Brain microvascular endothelial cell (primary cell): Measurements from ENCODE around the gene WDR20.
A peak's percentile ranks its signal among the peaks of the same experiment; 100 is the strongest.

Source experiments
- DNase-seq: peaks from one replicate; pipeline ENCODE4 v3.0.0-alpha.2; 2020
- H3K27ac ChIP-seq: fragments of 250-450 bp; sonication (Bioruptor Pico); 2 replicates; pipeline ENCODE4 v1.5.1; 2020; ENCODE audit warnings: mild to moderate bottlenecking, moderate library complexity
- H3K27me3 ChIP-seq: fragments of 250-450 bp; sonication (Bioruptor Pico); replicated peaks from 2 replicates; pipeline ENCODE4 v1.5.1; 2020; ENCODE audit warnings: mild to moderate bottlenecking
- H3K36me3 ChIP-seq: fragments of 250-450 bp; sonication (Bioruptor Pico); replicated peaks from 2 replicates; pipeline ENCODE4 v1.5.1; 2020; ENCODE audit warnings: mild to moderate bottlenecking
- H3K4me3 ChIP-seq: 2 replicates; pipeline ENCODE4 v1.5.1; 2011; ENCODE audit warnings: low read depth, mild to moderate bottlenecking, control low read depth, low read length, moderate library complexity
- CTCF ChIP-seq: IDR thresholded peaks from 2 replicates; pipeline ENCODE4 v1.5.1; 2011; ENCODE audit warnings: low read depth, mild to moderate bottlenecking, moderate library complexity, low read length, control low read depth, inconsistent platforms; ENCODE audit errors: missing control alignments
- in situ Hi-C: cut with HindIII; loops from 2 replicates; pipeline ENCODE4 v1.10.0; 2017; ENCODE audit warnings: low sequenced_read_pairs, low pct_ligation_motif_present

Gene WDR20

GRCh38 chr14:102213984-102214658 is 74.4 kb downstream of the WDR20 start:
- DNase-seq = no peak
- Histone ChIP-seq H3K27me3 (no peaks in the 10 kb centered on the region), H3K4me3 (no peak overlapping the region), H3K36me3 (peaks cover 7% of the 10 kb centered on the region), H3K27ac (no peak overlapping the region)
- in situ Hi-C loops = no loop called here
- peak; percentile 25 for TF ChIP-seq CTCF

GRCh38 chr14:102215071-102215470 is 75.4 kb downstream of the WDR20 start:
- Histone ChIP-seq H3K4me3 (no peak overlapping the region), H3K36me3 (no peaks in the 10 kb centered on the region), H3K27ac (no peak overlapping the region), H3K27me3 (no peaks in the 10 kb centered on the region)
- in situ Hi-C loops = no loop called here
- TF ChIP-seq CTCF = no peak
- no peak for DNase-seq

- H3K36me3 ChIP-seq = no peaks in the 10 kb centered on the region
- H3K27me3 ChIP-seq = no peaks in the 10 kb centered on the region
- no peak for TF ChIP-seq CTCF
- H3K27ac ChIP-seq = no peak overlapping the region
- H3K4me3 ChIP-seq = no peak overlapping the region
- peak; percentile 18 for DNase-seq
- in situ Hi-C loops = no loop called here
These were observed 76.0 kb downstream of the WDR20 start for GRCh38 chr14:102215576-102216250.

GRCh38 chr14:102217399-102217798 is 77.7 kb downstream of the WDR20 start:
- no peak overlapping the region for H3K4me3 ChIP-seq
- H3K36me3 ChIP-seq = no peaks in the 10 kb centered on the region
- no peak for TF ChIP-seq CTCF
- DNase-seq = no peak
- H3K27me3 ChIP-seq = no peaks in the 10 kb centered on the region
- in situ Hi-C loops = no loop called here
- no peak overlapping the region for H3K27ac ChIP-seq

- no peaks in the 10 kb centered on the region for H3K27me3 ChIP-seq
- in situ Hi-C loops = no loop called here
- no peak overlapping the region for H3K27ac ChIP-seq
- DNase-seq = no peak
- no peak for TF ChIP-seq CTCF
- peaks cover 4% of the 10 kb centered on the region for H3K36me3 ChIP-seq
- no peak overlapping the region for H3K4me3 ChIP-seq
These were observed 78.3 kb downstream of the WDR20 start for GRCh38 chr14:102217987-102218421.

DNA sequence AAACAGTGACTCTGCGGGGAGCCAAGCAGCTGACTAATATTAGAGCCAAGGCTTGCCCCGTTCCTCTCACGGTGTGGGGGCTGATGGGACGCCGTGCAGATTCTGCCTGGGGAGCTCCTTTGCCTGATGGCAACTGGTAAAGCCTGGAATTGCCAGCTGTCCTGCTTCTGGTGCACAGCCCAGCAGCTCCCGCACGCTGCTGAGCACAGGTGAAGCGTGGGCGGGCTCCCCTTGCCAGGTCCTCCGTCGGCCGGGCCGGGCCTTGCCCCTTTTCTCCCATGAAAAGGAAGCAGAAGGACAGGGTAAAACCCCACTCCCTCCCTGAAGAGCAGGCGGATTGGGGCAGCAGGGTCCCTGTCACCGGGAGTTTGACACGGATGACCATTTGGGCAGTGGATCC is 79.0 kb downstream of the WDR20 start:
- no peak overlapping the region for H3K4me3 ChIP-seq
- H3K27me3 ChIP-seq = no peaks in the 10 kb centered on the region
- in situ Hi-C loops = no loop called here
- no peak for DNase-seq
- no peak for TF ChIP-seq CTCF
- H3K36me3 ChIP-seq = peaks cover 6% of the 10 kb centered on the region
- H3K27ac ChIP-seq = no peak overlapping the region
